ENCODE results near the gene ADAMTS18.

GRCh38 chr16:77375396-77375795 is 59.4 kb downstream of the ADAMTS18 start:
- no peak for TF ChIP-seq CTCF (conservative IDR thresholded peaks at IDR 0.05)
- TF ChIP-seq EZH2 (IDR thresholded peaks at IDR 0.05; ENCODE audit: low read depth), result no peak
